ENCODE data around the gene E2F3. TPM values are rescaled to one million over a fixed set of nuclear protein-coding genes. Genes with fewer than 3 reads are reported as not detected.

Gene E2F3
- total and polyA plus RNA-seq, 10 of the 15 experiments (the other 5 are each of a cell fraction or from before 2014, with no cell fraction given), result 5.1 to 16.8 (median 10.6) TPM

DNA sequence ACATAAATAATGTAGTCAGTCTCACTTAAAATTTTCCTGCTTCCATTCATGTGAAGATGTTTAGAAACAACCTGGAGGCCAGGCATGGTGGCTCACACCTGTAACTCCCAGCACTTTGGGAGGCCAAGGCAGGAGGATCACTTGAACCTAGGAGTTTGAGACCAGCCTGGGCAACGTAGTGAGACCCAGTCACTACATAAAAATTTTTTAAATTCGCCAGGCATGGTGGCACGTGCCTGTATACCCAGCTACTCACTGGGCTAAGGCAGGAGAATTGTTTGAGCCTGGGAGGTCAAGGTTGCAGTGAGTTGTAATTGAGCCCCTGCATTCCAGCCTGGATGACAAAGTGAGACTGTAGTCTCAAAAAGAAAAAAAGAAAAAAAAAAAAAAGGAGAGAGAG is 47.3 kb upstream of the E2F3 start:
- H3K27me3 ChIP-seq (replicated peaks in 1 of 2; ENCODE audit: control insufficient read depth in 2 of 2, insufficient read depth in 2 of 2, low read length in 1 of 2), result no peaks in the 10 kb centered on the region
- H3K9ac ChIP-seq (ENCODE audit: control insufficient read depth, insufficient read depth, low read length), result no peak overlapping the region
- POLR2A ChIA-PET, result no interaction called here
- WGBS (ENCODE audit: insufficient coverage, insufficient replicate concordance, low lambda C conversion rate, missing lambda C conversion rate), result 2% methylated on average over 3 of the region's 3 CpGs
- no peak overlapping the region for H3K4me3 ChIP-seq
- H2AFZ ChIP-seq (ENCODE audit: control insufficient read depth, low read depth, low read length), result no peak overlapping the region
- RAD21 ChIA-PET (ENCODE audit: unreplicated experiment), result no interaction called here
- H3K36me3 ChIP-seq (ENCODE audit: control insufficient read depth in 2 of 2, insufficient read depth in 2 of 2, low read length in 1 of 2), result no peaks in the 10 kb centered on the region
- H4K20me1 ChIP-seq (ENCODE audit: control insufficient read depth, insufficient read depth), result no peaks in the 10 kb centered on the region
- H3K27ac ChIP-seq (ENCODE audit: control insufficient read depth, insufficient read depth), result no peak overlapping the region
- no peak overlapping the region for H3K4me2 ChIP-seq (ENCODE audit: control insufficient read depth, insufficient read depth)
- SMC1A ChIA-PET (ENCODE audit: uncharacterized antibody, unreplicated experiment), result no interaction called here
- DNase-seq (ENCODE audit: low read depth, low spot score) (no peak), ATAC-seq (no peak), FAIRE-seq (no peak)
- H3K4me1 ChIP-seq (ENCODE audit: control insufficient read depth, insufficient read depth, low read length), result no peaks in the 10 kb centered on the region; the same call in 1 of the 2 replicates
- H3K79me2 ChIP-seq (ENCODE audit: control insufficient read depth, insufficient read depth, low read length), result no peaks in the 10 kb centered on the region
- in situ Hi-C loops (cut with MboI) (no loop called here), intact Hi-C loops (cut with micrococcal nuclease; ENCODE audit: unreplicated experiment) (no loop called here)
- TF ChIP-seq, protein P1, sequence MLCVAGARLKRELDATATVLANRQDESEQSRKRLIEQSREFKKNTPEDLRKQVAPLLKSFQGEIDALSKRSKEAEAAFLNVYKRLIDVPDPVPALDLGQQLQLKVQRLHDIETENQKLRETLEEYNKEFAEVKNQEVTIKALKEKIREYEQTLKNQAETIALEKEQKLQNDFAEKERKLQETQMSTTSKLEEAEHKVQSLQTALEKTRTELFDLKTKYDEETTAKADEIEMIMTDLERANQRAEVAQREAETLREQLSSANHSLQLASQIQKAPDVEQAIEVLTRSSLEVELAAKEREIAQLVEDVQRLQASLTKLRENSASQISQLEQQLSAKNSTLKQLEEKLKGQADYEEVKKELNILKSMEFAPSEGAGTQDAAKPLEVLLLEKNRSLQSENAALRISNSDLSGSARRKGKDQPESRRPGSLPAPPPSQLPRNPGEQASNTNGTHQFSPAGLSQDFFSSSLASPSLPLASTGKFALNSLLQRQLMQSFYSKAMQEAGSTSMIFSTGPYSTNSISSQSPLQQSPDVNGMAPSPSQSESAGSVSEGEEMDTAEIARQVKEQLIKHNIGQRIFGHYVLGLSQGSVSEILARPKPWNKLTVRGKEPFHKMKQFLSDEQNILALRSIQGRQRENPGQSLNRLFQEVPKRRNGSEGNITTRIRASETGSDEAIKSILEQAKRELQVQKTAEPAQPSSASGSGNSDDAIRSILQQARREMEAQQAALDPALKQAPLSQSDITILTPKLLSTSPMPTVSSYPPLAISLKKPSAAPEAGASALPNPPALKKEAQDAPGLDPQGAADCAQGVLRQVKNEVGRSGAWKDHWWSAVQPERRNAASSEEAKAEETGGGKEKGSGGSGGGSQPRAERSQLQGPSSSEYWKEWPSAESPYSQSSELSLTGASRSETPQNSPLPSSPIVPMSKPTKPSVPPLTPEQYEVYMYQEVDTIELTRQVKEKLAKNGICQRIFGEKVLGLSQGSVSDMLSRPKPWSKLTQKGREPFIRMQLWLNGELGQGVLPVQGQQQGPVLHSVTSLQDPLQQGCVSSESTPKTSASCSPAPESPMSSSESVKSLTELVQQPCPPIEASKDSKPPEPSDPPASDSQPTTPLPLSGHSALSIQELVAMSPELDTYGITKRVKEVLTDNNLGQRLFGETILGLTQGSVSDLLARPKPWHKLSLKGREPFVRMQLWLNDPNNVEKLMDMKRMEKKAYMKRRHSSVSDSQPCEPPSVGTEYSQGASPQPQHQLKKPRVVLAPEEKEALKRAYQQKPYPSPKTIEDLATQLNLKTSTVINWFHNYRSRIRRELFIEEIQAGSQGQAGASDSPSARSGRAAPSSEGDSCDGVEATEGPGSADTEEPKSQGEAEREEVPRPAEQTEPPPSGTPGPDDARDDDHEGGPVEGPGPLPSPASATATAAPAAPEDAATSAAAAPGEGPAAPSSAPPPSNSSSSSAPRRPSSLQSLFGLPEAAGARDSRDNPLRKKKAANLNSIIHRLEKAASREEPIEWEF (IDR thresholded peaks at IDR 0.05; ENCODE audit: insufficient replicate concordance, low read depth, low read length), result no peak
- TF ChIP-seq ZNF622 (IDR thresholded peaks at IDR 0.05), result no peak
- TF ChIP-seq TARDBP (IDR thresholded peaks at IDR 0.05; ENCODE audit: borderline replicate concordance), result no peak
- TF ChIP-seq BRCA1 (IDR thresholded peaks at IDR 0.05; ENCODE audit: low read depth, low read length), result no peak
- no peak for TF ChIP-seq SMAD1 (IDR thresholded peaks at IDR 0.05; ENCODE audit: low read depth, partially characterized antibody)
- TF ChIP-seq SIN3A (IDR thresholded peaks at IDR 0.05; ENCODE audit: low read depth, low read length), result no peak
- TF ChIP-seq EGR1 (IDR thresholded peaks at IDR 0.05; ENCODE audit: borderline replicate concordance in 1 of 2, low read depth in 2 of 2, low read length in 2 of 2), result no peak
- TF ChIP-seq EED (IDR thresholded peaks at IDR 0.05; ENCODE audit: low read depth), result no peak
- no peak for TF ChIP-seq NR2F1 (conservative IDR thresholded peaks at IDR 0.05)
- TF ChIP-seq PAX8 (IDR thresholded peaks at IDR 0.05), result no peak
- TF ChIP-seq CHD4 (IDR thresholded peaks at IDR 0.05), result no peak
- TF ChIP-seq BCL11A (IDR thresholded peaks at IDR 0.05; ENCODE audit: low read depth, low read length), result no peak
- no peak for TF ChIP-seq FOXK2 (IDR thresholded peaks at IDR 0.05)
- TF ChIP-seq, protein P2, sequence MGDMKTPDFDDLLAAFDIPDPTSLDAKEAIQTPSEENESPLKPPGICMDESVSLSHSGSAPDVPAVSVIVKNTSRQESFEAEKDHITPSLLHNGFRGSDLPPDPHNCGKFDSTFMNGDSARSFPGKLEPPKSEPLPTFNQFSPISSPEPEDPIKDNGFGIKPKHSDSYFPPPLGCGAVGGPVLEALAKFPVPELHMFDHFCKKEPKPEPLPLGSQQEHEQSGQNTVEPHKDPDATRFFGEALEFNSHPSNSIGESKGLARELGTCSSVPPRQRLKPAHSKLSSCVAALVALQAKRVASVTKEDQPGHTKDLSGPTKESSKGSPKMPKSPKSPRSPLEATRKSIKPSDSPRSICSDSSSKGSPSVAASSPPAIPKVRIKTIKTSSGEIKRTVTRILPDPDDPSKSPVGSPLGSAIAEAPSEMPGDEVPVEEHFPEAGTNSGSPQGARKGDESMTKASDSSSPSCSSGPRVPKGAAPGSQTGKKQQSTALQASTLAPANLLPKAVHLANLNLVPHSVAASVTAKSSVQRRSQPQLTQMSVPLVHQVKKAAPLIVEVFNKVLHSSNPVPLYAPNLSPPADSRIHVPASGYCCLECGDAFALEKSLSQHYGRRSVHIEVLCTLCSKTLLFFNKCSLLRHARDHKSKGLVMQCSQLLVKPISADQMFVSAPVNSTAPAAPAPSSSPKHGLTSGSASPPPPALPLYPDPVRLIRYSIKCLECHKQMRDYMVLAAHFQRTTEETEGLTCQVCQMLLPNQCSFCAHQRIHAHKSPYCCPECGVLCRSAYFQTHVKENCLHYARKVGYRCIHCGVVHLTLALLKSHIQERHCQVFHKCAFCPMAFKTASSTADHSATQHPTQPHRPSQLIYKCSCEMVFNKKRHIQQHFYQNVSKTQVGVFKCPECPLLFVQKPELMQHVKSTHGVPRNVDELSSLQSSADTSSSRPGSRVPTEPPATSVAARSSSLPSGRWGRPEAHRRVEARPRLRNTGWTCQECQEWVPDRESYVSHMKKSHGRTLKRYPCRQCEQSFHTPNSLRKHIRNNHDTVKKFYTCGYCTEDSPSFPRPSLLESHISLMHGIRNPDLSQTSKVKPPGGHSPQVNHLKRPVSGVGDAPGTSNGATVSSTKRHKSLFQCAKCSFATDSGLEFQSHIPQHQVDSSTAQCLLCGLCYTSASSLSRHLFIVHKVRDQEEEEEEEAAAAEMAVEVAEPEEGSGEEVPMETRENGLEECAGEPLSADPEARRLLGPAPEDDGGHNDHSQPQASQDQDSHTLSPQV (IDR thresholded peaks at IDR 0.05), result no peak
- CTCF ChIA-PET, result no interaction called here
- BruUV-seq (replicated peaks), result no TSS peak
- H3K9me3 ChIP-seq (replicated peaks; ENCODE audit: control insufficient read depth, insufficient read depth, low read length), result no peaks in the 10 kb centered on the region; the same call in 1 of the 3 replicates
